ENCODE measurements around the gene VAV2. TPM values are rescaled to one million over a fixed set of nuclear protein-coding genes. Genes with fewer than 3 reads are reported as not detected.
"Not testable (repeated sequence)": the region's sequence is repeated elsewhere in the genome, so short reads cannot be mapped to it uniquely, and the experiment has no call there.

The VAV2 gene
- total RNA-seq, 3 donors from 2014 or later (not counting 1 experiment from before 2014, with no cell fraction given) = 3.9 to 5.1 (median 4.8) TPM

DNA sequence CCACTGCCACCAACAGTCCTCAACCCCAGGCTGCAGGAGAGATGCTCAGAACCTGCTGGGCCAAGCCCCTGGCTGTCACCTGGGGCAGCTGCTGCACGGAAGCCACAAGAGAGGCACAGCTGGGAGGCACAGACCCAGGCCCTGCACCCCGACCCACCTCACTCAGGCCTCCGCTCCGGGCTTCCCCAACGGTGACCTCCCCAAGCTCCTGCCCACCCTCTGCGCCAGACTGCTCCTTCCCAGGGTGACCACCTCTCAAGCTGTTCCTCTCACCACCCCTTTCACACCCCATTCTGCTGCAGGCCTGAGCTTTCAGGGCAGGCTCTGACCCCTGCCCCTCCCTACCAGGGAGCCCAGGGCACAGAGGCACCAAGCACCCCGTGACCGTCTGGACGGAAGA, 33.0 kb downstream of the VAV2 start:
- peaks cover under 1% of the 10 kb centered on the region for H3K36me3 Mint-ChIP-seq
- Histone ChIP-seq H3K4me1 (ENCODE audit: control insufficient read depth, insufficient read depth, low read length) (peaks cover 69% of the 10 kb centered on the region), H3K27ac (ENCODE audit: low read length) (no peak overlapping the region), H3K9me3 (ENCODE audit: control insufficient read depth, insufficient read depth, low read length) (no peaks in the 10 kb centered on the region), H3K27me3 (ENCODE audit: control insufficient read depth, insufficient read depth, low read length) (no peaks in the 10 kb centered on the region), H3K4me3 (ENCODE audit: low read length) (no peak overlapping the region), H3K36me3 (ENCODE audit: control insufficient read depth, insufficient read depth, low read length) (no peaks in the 10 kb centered on the region)
- TF ChIP-seq, protein P1, sequence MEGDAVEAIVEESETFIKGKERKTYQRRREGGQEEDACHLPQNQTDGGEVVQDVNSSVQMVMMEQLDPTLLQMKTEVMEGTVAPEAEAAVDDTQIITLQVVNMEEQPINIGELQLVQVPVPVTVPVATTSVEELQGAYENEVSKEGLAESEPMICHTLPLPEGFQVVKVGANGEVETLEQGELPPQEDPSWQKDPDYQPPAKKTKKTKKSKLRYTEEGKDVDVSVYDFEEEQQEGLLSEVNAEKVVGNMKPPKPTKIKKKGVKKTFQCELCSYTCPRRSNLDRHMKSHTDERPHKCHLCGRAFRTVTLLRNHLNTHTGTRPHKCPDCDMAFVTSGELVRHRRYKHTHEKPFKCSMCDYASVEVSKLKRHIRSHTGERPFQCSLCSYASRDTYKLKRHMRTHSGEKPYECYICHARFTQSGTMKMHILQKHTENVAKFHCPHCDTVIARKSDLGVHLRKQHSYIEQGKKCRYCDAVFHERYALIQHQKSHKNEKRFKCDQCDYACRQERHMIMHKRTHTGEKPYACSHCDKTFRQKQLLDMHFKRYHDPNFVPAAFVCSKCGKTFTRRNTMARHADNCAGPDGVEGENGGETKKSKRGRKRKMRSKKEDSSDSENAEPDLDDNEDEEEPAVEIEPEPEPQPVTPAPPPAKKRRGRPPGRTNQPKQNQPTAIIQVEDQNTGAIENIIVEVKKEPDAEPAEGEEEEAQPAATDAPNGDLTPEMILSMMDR (IDR thresholded peaks at IDR 0.05) = no peak
- WGBS (ENCODE audit: insufficient coverage) = 83% methylated on average over 9 of the region's 9 CpGs
- H3K27ac Mint-ChIP-seq = no peak overlapping the region
- H3K4me1 Mint-ChIP-seq = peaks cover 8 to 18% of the 10 kb centered on the region in 2 donors
- DNase-seq (no peak), ATAC-seq (no peak)
- no peaks in the 10 kb centered on the region for H3K9me3 Mint-ChIP-seq
- H3K4me3 Mint-ChIP-seq = no peak overlapping the region
- no peaks in the 10 kb centered on the region for H3K27me3 Mint-ChIP-seq (ENCODE audit: low read depth in 2 of 2)
- intact Hi-C loops (cut with micrococcal nuclease) = no loop called here

DNA sequence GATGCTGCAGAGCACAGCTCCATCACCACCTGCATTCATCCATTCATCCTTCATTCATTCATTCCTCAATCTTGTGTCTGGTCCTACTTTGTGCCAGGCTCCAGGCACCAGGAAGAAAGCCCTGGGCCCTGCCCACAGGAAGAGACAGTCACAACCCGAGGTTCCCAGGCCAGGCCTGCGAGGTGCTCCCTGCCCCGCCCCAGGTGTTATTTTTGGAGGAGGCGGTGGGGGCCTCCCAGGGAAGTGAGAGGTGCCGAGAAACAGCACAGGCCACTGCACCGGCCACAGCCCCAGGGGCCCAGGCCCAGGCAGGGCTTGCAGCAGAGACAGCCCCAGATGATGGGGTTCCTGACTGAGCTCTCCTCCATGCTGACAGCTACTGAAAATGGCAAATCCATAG, 33.4 kb downstream of the VAV2 start:
- Histone ChIP-seq H3K27ac (ENCODE audit: low read length) (no peak overlapping the region), H3K27me3 (ENCODE audit: control insufficient read depth, insufficient read depth, low read length) (no peaks in the 10 kb centered on the region), H3K4me1 (ENCODE audit: control insufficient read depth, insufficient read depth, low read length) (peaks cover 73% of the 10 kb centered on the region), H3K36me3 (ENCODE audit: control insufficient read depth, insufficient read depth, low read length) (no peaks in the 10 kb centered on the region), H3K4me3 (ENCODE audit: low read length) (no peak overlapping the region), H3K9me3 (ENCODE audit: control insufficient read depth, insufficient read depth, low read length) (no peaks in the 10 kb centered on the region)
- intact Hi-C loops (cut with micrococcal nuclease) = no loop called here
- peaks cover 11 to 23% of the 10 kb centered on the region in 2 donors for H3K4me1 Mint-ChIP-seq
- H3K9me3 Mint-ChIP-seq = no peaks in the 10 kb centered on the region
- no peaks in the 10 kb centered on the region for H3K36me3 Mint-ChIP-seq
- H3K27ac Mint-ChIP-seq = no peak overlapping the region
- H3K27me3 Mint-ChIP-seq (ENCODE audit: low read depth in 2 of 2) = no peaks in the 10 kb centered on the region
- no peak for ATAC-seq
- TF ChIP-seq, protein P1 (IDR thresholded peaks at IDR 0.05) = no peak
- WGBS (ENCODE audit: insufficient coverage) = 46% methylated on average over 6 of the region's 6 CpGs
- no peak for DNase-seq
- peak overlapping the region; percentile 33 for H3K4me3 Mint-ChIP-seq

DNA sequence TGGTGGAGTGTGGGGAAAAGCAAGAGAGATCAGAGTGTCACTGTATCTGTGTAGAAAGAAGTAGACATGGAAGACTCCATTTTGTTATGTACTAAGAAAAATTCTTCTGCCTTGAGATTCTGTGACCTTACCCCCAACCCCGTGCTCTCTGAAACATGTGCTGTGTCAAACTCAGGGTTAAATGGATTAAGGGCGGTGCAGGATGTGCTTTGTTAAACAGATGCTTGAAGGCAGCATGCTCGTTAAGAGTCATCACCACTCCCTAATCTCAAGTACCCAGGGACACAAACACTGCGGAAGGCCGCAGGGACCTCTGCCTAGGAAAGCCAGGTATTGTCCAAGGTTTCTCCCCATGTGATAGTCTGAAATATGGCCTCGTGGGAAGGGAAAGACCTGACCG, 34.4 kb downstream of the VAV2 start:
- H3K9me3 ChIP-seq (ENCODE audit: control insufficient read depth, insufficient read depth, low read length); H3K27ac ChIP-seq (ENCODE audit: low read length); H3K27me3 Mint-ChIP-seq (ENCODE audit: low read depth in 2 of 2); H3K4me3 Mint-ChIP-seq; intact Hi-C loops (cut with micrococcal nuclease); DNase-seq; H3K9me3 Mint-ChIP-seq; H3K27me3 ChIP-seq (ENCODE audit: control insufficient read depth, insufficient read depth, low read length); H3K36me3 ChIP-seq (ENCODE audit: control insufficient read depth, insufficient read depth, low read length); H3K36me3 Mint-ChIP-seq; H3K4me3 ChIP-seq (ENCODE audit: low read length); ATAC-seq: not testable (repeated sequence)
- no CpG with 5 or more reads among the region's 7 CpGs for WGBS (ENCODE audit: insufficient coverage)
- peaks cover 77% of the 10 kb centered on the region for H3K4me1 ChIP-seq (ENCODE audit: control insufficient read depth, insufficient read depth, low read length)
- Mint-ChIP-seq H3K27ac (peak overlapping the region; percentile 46 to 57), H3K4me1 (peaks cover 11 to 23% of the 10 kb centered on the region in 2 donors)

DNA sequence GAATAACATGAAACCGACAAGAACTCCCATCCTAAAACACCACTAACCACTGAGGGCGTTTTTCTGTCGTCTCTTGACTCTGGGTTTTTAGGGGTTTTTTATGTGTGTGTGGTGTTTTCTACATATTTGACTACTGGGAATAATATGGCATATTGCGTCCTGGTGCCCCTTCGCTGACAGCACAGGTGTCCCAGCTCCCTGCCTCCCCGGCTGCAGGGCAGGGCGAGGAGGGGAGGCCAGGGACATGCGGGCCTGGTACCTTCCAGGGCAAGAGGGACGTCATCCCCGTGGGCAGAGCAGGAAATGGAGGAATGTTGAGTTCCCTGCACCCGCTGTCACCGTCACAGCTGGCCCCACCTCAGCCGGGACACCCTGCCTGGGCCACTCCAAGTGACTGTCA, 34.8 kb downstream of the VAV2 start:
- TF ChIP-seq, protein P1 (IDR thresholded peaks at IDR 0.05) = no peak
- ATAC-seq (no peak), DNase-seq (no peak)
- intact Hi-C loops (cut with micrococcal nuclease) = no loop called here
- Mint-ChIP-seq H3K27me3 (ENCODE audit: low read depth in 2 of 2) (no peaks in the 10 kb centered on the region), H3K36me3 (no peaks in the 10 kb centered on the region), H3K4me3 (peak overlapping the region; percentile 17), H3K27ac (peak overlapping the region; percentile 46 to 57), H3K4me1 (peaks cover 11 to 23% of the 10 kb centered on the region in 2 donors), H3K9me3 (no peaks in the 10 kb centered on the region)
- WGBS (ENCODE audit: insufficient coverage) = 80% methylated on average over 10 of the region's 13 CpGs
- Histone ChIP-seq H3K27ac (ENCODE audit: low read length) (peak overlapping the region; percentile 37), H3K27me3 (ENCODE audit: control insufficient read depth, insufficient read depth, low read length) (no peaks in the 10 kb centered on the region), H3K4me3 (ENCODE audit: low read length) (no peak overlapping the region), H3K9me3 (ENCODE audit: control insufficient read depth, insufficient read depth, low read length) (no peaks in the 10 kb centered on the region), H3K4me1 (ENCODE audit: control insufficient read depth, insufficient read depth, low read length) (peaks cover 77% of the 10 kb centered on the region), H3K36me3 (ENCODE audit: control insufficient read depth, insufficient read depth, low read length) (no peaks in the 10 kb centered on the region)
